SU-DHL-6 (cell line): ENCODE data around the gene DYNLRB1.

Source experiments
- H2AFZ ChIP-seq: fragments of 200-600 bp; sonication (generic); 2 replicates; pipeline ENCODE4 v1.6.1; 2014; ENCODE audit warnings: low read depth, mild to moderate bottlenecking, moderate library complexity, mixed read lengths, antibody characterized with exemption, low read length; ENCODE audit not compliant: severe bottlenecking
- H3F3A ChIP-seq: fragments of 200-600 bp; shearing (Covaris generic); 2 replicates; pipeline ENCODE4 v1.6.0; 2016; ENCODE audit warnings: antibody characterized with exemption, mild to moderate bottlenecking; ENCODE audit not compliant: insufficient read depth
- H3K27ac ChIP-seq: fragments of 200-600 bp; sonication (generic); 2 replicates; pipeline ENCODE4 v1.5.1; 2016; ENCODE audit warnings: low read depth, mild to moderate bottlenecking, low read length, moderate library complexity, mixed read lengths
- H3K27me3 ChIP-seq: fragments of 200-600 bp; sonication (generic), shearing (Covaris generic); 2 replicates; pipeline ENCODE4 v1.6.0; 2014; ENCODE audit warnings: mild to moderate bottlenecking, low read length
- H3K36me3 ChIP-seq: fragments of 200-600 bp; sonication (generic); 2 replicates; pipeline ENCODE4 v1.6.1; 2014; ENCODE audit warnings: mild to moderate bottlenecking, low read length, mixed read lengths
- H3K4me2 ChIP-seq: fragments of 300-600, 200-600 bp; shearing (Covaris generic), sonication (generic); 2 replicates; pipeline ENCODE4 v1.6.0; 2014; ENCODE audit warnings: low read length, low read depth, mild to moderate bottlenecking; ENCODE audit not compliant: poor library complexity, severe bottlenecking
- H3K4me3 ChIP-seq: fragments of 200-600 bp; sonication (generic); 2 replicates; pipeline ENCODE4 v1.5.1; 2014; ENCODE audit warnings: antibody characterized with exemption, low read length, mild to moderate bottlenecking, mixed read lengths; ENCODE audit not compliant: insufficient read depth, poor library complexity, severe bottlenecking
- H3K79me2 ChIP-seq: fragments of 200-600 bp; sonication (generic); 2 replicates; pipeline ENCODE4 v1.6.1; 2014; ENCODE audit warnings: mild to moderate bottlenecking, low read length, moderate library complexity; ENCODE audit not compliant: insufficient read depth
- H3K9ac ChIP-seq: fragments of 200-600 bp; sonication (generic); 2 replicates; pipeline ENCODE4 v1.7.0; 2014; ENCODE audit warnings: mild to moderate bottlenecking, low read length
- H3K9me2 ChIP-seq: fragments of 200-600 bp; sonication (generic); replicated peaks from 2 replicates; pipeline ENCODE4 v1.6.1; 2014; ENCODE audit warnings: low read length; ENCODE audit not compliant: insufficient read depth
- H3K9me3 ChIP-seq: fragments of 200-600 bp; sonication (generic); 2 replicates; pipeline ENCODE4 v1.6.1; 2014; ENCODE audit warnings: low read length, mixed read lengths; ENCODE audit not compliant: insufficient read depth
- H4K20me1 ChIP-seq: fragments of 200-600 bp; sonication (generic); 2 replicates; pipeline ENCODE4 v1.6.1; 2014; ENCODE audit warnings: low read depth, mild to moderate bottlenecking, antibody characterized with exemption, low read length, moderate library complexity, mixed read lengths
- CTCF ChIP-seq: fragments of 200-600 bp; sonication (generic); IDR thresholded peaks from one replicate; pipeline ENCODE4 v1.5.1; 2017; ENCODE audit warnings: antibody characterized with exemption, mild to moderate bottlenecking, low read length, moderate library complexity; ENCODE audit not compliant: insufficient read depth, poor library complexity, severe bottlenecking
- EZH2phosphoT487 ChIP-seq: fragments of 200-600 bp; sonication (generic), shearing (Covaris generic); conservative IDR thresholded peaks from 2 replicates; pipeline ENCODE4 v1.6.1; 2018; ENCODE audit warnings: mild to moderate bottlenecking, antibody characterized with exemption, low read length, moderate library complexity, mixed read lengths

Gene DYNLRB1

DNA sequence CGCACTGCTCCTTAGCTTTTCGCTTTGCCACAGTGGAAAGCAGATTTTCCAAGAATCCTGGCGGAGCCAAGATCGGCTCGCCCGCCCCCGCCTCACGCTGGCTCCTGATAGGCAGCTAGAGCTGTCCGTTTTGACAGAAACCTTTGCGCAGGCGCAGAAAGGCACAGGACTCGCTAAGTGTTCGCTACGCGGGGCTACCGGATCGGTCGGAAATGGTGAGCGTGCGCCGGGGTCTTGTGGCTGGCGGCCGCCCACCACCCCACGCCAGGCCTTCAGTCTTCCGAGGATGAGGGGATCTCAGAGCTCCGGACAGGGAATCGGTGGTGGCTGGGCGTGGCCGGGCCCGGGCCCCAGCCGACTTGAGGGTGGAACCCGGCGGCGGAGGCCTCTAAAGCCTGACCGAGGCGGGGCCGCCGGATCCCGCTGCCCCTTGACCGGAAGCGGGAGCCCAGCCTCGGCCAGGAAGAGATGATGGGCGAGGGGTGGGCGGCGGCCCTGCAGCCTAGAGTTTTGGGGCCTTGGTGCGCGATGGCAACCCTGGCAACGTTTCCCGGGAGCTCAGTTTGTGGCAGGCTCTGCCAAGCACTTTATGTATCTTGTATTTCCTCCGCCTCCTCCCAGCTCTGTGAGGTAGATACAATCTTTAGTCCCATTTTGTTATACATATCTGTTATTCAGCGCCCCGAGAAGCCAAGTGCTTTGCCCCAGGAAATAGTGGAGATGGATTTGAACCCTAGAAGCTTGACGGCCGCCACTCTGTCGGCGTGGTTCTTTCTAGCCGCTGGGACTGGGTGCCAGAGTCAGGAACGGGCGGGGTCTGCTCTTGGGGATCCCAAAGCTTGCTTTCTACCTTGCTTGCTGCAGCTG is at the start of gene DYNLRB1:
Gene DYNLRB1 (plus strand): TSS at position 176 of the 867 bp plus-strand sequence. CDS start 37 bp downstream, at position 213.
- no peaks in the 10 kb centered on the region for H3K9me3 ChIP-seq
- H3K79me2 ChIP-seq: peaks cover 50% of the 10 kb centered on the region

DNA sequence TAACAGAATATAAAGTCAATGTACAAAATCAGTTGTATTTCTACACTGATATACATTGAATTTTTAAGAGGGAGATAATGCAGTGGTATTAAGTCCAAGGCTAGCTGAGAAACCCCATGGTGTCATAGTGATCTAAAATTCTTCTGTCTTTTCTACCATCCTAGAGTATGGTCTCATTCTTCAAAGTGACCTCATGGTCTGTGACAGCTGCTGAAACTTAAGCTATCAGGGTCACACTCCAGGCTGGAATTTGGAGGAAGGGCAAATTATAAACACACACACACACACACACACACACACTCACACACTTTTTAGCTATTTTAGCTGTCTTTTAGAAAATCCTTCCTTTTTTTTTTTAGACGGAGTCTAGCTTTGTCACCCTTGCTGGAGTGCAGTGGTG is 47.3 kb upstream of the DYNLRB1 start:
- Histone ChIP-seq H3K9me2 (no peaks in the 10 kb centered on the region), H3K27me3 (no peaks in the 10 kb centered on the region), H3K4me3 (no peak overlapping the region), H2AFZ (no peak overlapping the region), H3K9ac (no peak overlapping the region), H3K9me3 (no peaks in the 10 kb centered on the region), H3K36me3 (peaks cover 28% of the 10 kb centered on the region; the same call in 1 of the 2 replicates), H3K27ac (no peak overlapping the region), H3K79me2 (no peaks in the 10 kb centered on the region), H4K20me1 (no peaks in the 10 kb centered on the region; the same call in 1 of the 2 replicates), H3F3A (peaks cover 15% of the 10 kb centered on the region), H3K4me2 (no peak overlapping the region)
- TF ChIP-seq CTCF: no peak

More for the DNA sequence above, at the start of gene DYNLRB1:
- H3F3A ChIP-seq: 0 out of 2 replicates have a peak, but pooled peaks cover 7% of the 10 kb centered on the region
- no peak for TF ChIP-seq CTCF
- TF ChIP-seq EZH2phosphoT487: no peak
- H3K9ac ChIP-seq: peak within 1 kb of the TSS; percentile 79
- peak within 1 kb of the TSS; percentile 90 for H3K4me2 ChIP-seq
- H3K9me2 ChIP-seq: no peaks in the 10 kb centered on the region
- peak within 1 kb of the TSS; percentile 44 for H3K27ac ChIP-seq
- peak within 1 kb of the TSS; percentile 92 for H2AFZ ChIP-seq
- no peaks in the 10 kb centered on the region for H4K20me1 ChIP-seq
- H3K27me3 ChIP-seq: no peaks in the 10 kb centered on the region
- H3K4me3 ChIP-seq: peak within 1 kb of the TSS; percentile 83
- no peaks in the 10 kb centered on the region for H3K36me3 ChIP-seq

- H4K20me1 ChIP-seq: no peaks in the 10 kb centered on the region
- no peak overlapping the region for H3K4me2 ChIP-seq
- no peak overlapping the region for H2AFZ ChIP-seq
- H3K36me3 ChIP-seq: peaks cover 19% of the 10 kb centered on the region; the same call in 1 of the 2 replicates
- H3F3A ChIP-seq: peaks cover 14% of the 10 kb centered on the region
- no peaks in the 10 kb centered on the region for H3K27me3 ChIP-seq
- H3K9me3 ChIP-seq: no peaks in the 10 kb centered on the region
- no peak overlapping the region for H3K27ac ChIP-seq
- H3K9ac ChIP-seq: no peak overlapping the region
- H3K4me3 ChIP-seq: no peak overlapping the region
- no peaks in the 10 kb centered on the region for H3K79me2 ChIP-seq
- no peaks in the 10 kb centered on the region for H3K9me2 ChIP-seq
- TF ChIP-seq CTCF: no peak
- TF ChIP-seq EZH2phosphoT487: no peak
Measured at GRCh38 chr20:34472246-34472925, 43.8 kb upstream of the DYNLRB1 start.
